ENCODE measurements around the gene ATP5F1A.

The ATP5F1A gene

DNA sequence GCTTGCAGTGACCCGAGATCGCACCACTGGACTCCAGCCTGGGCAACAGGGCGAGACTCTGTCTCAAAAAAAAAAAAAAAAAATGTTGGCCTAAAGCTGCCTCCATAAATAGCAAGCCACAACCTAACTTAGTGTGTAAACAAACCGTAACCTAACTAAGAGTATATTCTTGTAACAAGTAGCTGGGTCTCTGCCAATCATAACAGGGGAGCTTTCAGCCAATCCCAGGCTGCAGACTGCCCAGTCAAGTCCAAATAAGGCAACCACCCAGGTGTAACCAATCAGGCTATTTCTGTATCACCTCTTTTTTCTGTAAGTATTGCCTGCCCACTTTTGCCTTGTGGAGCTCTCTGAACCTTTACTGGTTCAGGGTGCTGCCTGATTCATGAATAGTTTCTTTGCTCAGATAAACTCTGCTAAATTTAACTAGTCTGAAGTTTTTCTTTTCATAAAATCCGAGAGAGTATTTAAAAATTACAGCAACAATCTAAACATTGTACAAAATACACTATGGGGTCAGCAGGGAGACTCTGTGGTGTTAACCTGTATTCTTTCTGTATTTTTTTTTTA is 30.6 kb downstream of the ATP5F1A start:
- Histone ChIP-seq H3K27me3 (ENCODE audit: control insufficient read depth, insufficient read depth, low read length, poor library complexity, severe bottlenecking) (peaks cover 24% of the 10 kb centered on the region), H3K9me3 (ENCODE audit: control insufficient read depth, low read length) (no peaks in the 10 kb centered on the region), H3K4me1 (ENCODE audit: control insufficient read depth, insufficient read depth, low read length) (no peaks in the 10 kb centered on the region), H3K36me3 (ENCODE audit: control insufficient read depth, insufficient read depth, low read length) (no peaks in the 10 kb centered on the region), H3K27ac (ENCODE audit: insufficient read depth, low read depth, low read length, poor library complexity, severe bottlenecking) (no peak overlapping the region), H3K4me3 (ENCODE audit: insufficient read depth, low read depth, low read length) (no peak overlapping the region)
- WGBS, 2 experiments, result 96 to 100% methylated on average over 4 to 5 of the region's 5 CpGs

DNA sequence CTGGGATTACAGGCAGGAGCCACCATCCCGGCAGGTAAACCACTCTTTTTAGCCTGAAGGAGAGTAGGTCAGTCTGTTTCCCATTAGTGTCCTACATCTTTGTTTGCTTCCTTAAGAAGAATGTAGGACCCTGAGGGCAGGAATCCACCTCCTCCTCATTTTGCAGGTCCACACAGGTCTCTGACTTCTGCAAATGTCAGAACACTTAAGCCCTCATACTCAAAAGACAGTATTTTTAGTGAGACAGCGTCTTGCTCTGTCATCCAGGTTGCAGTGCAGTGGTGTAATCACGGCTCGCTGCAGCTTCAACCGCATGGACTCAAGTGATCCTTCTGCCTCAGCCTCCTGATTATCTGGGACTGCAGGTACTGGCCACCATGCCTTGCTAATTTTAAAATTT is 35.3 kb downstream of the ATP5F1A start:
- H3K9me3 ChIP-seq (ENCODE audit: control insufficient read depth, low read length), result no peaks in the 10 kb centered on the region
- no peak overlapping the region for H3K27ac ChIP-seq (ENCODE audit: insufficient read depth, low read depth, low read length, poor library complexity, severe bottlenecking)
- no peaks in the 10 kb centered on the region for H3K27me3 ChIP-seq (ENCODE audit: control insufficient read depth, insufficient read depth, low read length, poor library complexity, severe bottlenecking)
- H3K4me3 ChIP-seq (ENCODE audit: insufficient read depth, low read depth, low read length), result no peak overlapping the region
- WGBS, 2 experiments, result 92 to 93% methylated on average over 5 of the region's 5 CpGs
- H3K4me1 ChIP-seq (ENCODE audit: control insufficient read depth, insufficient read depth, low read length), result no peaks in the 10 kb centered on the region
- H3K36me3 ChIP-seq (ENCODE audit: control insufficient read depth, insufficient read depth, low read length), result no peaks in the 10 kb centered on the region

GRCh38 chr18:46061796-46062195 is 36.3 kb downstream of the ATP5F1A start:
- Histone ChIP-seq H3K4me3 (ENCODE audit: insufficient read depth, low read depth, low read length) (no peak overlapping the region), H3K27ac (ENCODE audit: insufficient read depth, low read depth, low read length, poor library complexity, severe bottlenecking) (no peak overlapping the region), H3K4me1 (ENCODE audit: control insufficient read depth, insufficient read depth, low read length) (no peaks in the 10 kb centered on the region), H3K27me3 (ENCODE audit: control insufficient read depth, insufficient read depth, low read length, poor library complexity, severe bottlenecking) (no peaks in the 10 kb centered on the region), H3K36me3 (ENCODE audit: control insufficient read depth, insufficient read depth, low read length) (no peaks in the 10 kb centered on the region), H3K9me3 (ENCODE audit: control insufficient read depth, low read length) (no peaks in the 10 kb centered on the region)
- WGBS, 2 experiments, result 91 to 96% methylated on average over 1 of the region's 1 CpG

DNA sequence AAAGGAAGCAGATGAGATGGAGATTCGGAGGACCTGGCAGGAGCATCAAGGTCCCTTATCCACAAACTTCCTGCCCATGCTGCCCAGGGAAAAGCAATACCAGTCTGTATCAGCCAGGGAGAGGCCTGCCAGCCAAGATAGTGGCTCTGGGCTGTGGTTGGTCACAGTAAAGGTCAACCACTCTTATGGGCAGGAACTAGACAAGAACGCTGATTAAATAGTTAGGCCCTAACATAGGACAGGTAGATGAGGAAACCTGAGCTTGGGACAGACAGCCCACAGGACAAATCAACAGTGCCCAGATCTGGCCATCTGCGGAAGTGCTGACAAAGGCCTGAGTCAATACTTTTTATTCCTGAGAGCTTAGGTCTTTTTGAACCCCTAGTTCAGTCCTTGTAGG is 36.7 kb downstream of the ATP5F1A start:
- no peak overlapping the region for H3K4me3 ChIP-seq (ENCODE audit: insufficient read depth, low read depth, low read length)
- no peaks in the 10 kb centered on the region for H3K9me3 ChIP-seq (ENCODE audit: control insufficient read depth, low read length)
- no peaks in the 10 kb centered on the region for H3K36me3 ChIP-seq (ENCODE audit: control insufficient read depth, insufficient read depth, low read length)
- no peaks in the 10 kb centered on the region for H3K27me3 ChIP-seq (ENCODE audit: control insufficient read depth, insufficient read depth, low read length, poor library complexity, severe bottlenecking)
- WGBS, 2 experiments, result 92 to 95% methylated on average over 3 of the region's 3 CpGs
- H3K4me1 ChIP-seq (ENCODE audit: control insufficient read depth, insufficient read depth, low read length), result no peaks in the 10 kb centered on the region
- H3K27ac ChIP-seq (ENCODE audit: insufficient read depth, low read depth, low read length, poor library complexity, severe bottlenecking), result no peak overlapping the region

DNA sequence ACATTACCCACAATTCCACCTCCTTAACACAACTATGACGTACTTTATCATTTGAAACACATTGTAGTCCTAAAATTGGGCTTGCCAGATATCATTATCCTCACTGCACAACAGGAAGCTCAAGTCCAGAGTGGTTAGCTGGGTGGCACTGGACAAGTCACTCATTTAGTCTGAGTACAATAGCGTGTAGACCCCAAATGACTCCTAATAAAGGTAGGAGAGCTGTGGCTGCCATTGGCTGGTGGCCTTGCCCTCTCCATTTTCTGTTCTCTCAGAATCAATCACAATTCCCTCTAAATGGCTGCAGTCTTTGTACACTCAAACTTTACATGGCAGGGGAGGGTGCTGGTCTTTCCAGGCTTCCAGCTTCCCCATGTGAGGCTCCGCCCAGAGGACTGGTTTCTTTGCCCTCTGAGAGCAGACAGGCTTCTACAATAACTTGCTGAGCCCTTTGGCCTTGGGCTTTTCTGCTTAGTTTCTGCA is 37.7 kb downstream of the ATP5F1A start:
- Histone ChIP-seq H3K4me1 (ENCODE audit: control insufficient read depth, insufficient read depth, low read length) (no peaks in the 10 kb centered on the region), H3K9me3 (ENCODE audit: control insufficient read depth, low read length) (no peaks in the 10 kb centered on the region), H3K27ac (ENCODE audit: insufficient read depth, low read depth, low read length, poor library complexity, severe bottlenecking) (no peak overlapping the region), H3K36me3 (ENCODE audit: control insufficient read depth, insufficient read depth, low read length) (no peaks in the 10 kb centered on the region), H3K4me3 (ENCODE audit: insufficient read depth, low read depth, low read length) (no peak overlapping the region), H3K27me3 (ENCODE audit: control insufficient read depth, insufficient read depth, low read length, poor library complexity, severe bottlenecking) (no peaks in the 10 kb centered on the region)
- WGBS, 2 experiments, result 92 to 94% methylated on average over 3 of the region's 3 CpGs

DNA sequence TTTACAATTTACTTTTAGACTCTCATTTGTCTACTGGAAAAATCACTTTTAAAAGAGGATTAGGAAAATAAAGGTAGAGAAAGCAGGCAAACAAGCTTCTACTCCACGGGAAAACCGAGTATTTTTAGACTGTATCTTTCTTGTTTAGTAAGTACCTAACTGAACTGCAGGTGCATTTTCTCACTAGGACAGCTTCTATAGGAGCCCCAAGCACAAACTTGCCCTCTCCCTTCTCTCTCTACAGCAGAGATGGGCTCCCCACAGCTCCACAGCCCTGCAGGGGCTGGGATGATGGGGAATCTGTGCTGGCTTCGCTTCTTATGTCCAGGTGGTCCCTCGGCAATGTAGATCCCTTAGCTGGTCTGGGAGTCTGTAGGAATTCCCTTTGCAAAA is 42.3 kb downstream of the ATP5F1A start:
- Histone ChIP-seq H3K4me3 (ENCODE audit: insufficient read depth, low read depth, low read length) (no peak overlapping the region), H3K4me1 (ENCODE audit: control insufficient read depth, insufficient read depth, low read length) (no peaks in the 10 kb centered on the region), H3K27me3 (ENCODE audit: control insufficient read depth, insufficient read depth, low read length, poor library complexity, severe bottlenecking) (no peaks in the 10 kb centered on the region), H3K27ac (ENCODE audit: insufficient read depth, low read depth, low read length, poor library complexity, severe bottlenecking) (no peak overlapping the region), H3K9me3 (ENCODE audit: control insufficient read depth, low read length) (no peaks in the 10 kb centered on the region), H3K36me3 (ENCODE audit: control insufficient read depth, insufficient read depth, low read length) (no peaks in the 10 kb centered on the region)
- WGBS, 2 experiments, result 88 to 91% methylated on average over 4 of the region's 4 CpGs

DNA sequence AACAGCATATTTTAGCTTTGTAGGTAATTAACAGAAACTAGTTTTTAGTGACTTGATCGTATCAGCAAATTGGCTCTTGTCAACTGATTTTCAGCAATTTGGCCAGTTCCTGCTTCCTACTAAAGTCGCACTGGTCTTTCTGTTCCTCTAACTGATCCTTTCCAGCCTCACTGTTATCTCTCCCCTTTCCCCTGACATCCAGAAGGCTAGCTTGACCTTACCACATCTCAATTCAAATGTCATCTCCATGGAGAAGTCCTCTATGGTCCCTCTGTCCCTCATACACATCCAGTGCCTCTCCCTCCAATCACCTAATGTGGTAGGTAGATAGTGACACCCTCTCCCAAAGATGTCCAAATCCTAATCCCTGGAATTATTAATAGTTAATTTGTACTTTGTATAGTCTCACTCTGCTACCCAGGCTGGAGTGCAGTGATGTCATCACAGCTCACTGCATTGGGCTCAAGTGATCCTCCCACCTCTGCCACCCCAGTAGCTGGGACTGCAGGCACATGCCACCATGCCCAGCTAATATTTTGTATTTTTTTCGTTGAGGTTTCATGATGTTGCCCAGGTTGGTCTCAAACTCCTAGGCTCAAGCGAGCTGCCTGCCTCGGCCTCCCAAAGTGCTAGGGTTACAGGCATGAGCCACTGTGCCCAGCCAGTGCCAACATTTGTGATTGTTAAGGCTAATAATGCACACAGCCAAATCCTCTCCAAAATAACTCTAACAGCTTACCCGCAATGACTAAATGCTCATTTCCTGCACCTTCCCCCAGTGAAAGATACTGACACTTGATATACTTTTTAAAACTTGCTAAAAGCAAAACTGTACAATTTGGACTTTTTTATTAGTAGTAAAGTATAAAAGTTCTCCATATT is 42.9 kb downstream of the ATP5F1A start:
- WGBS, 2 experiments, result 87 to 92% methylated on average over 6 of the region's 6 CpGs
- H3K4me1 ChIP-seq (ENCODE audit: control insufficient read depth, insufficient read depth, low read length), result no peaks in the 10 kb centered on the region
- H3K27me3 ChIP-seq (ENCODE audit: control insufficient read depth, insufficient read depth, low read length, poor library complexity, severe bottlenecking), result no peaks in the 10 kb centered on the region
- no peak overlapping the region for H3K27ac ChIP-seq (ENCODE audit: insufficient read depth, low read depth, low read length, poor library complexity, severe bottlenecking)
- no peak overlapping the region for H3K4me3 ChIP-seq (ENCODE audit: insufficient read depth, low read depth, low read length)
- H3K9me3 ChIP-seq (ENCODE audit: control insufficient read depth, low read length), result no peaks in the 10 kb centered on the region
- no peaks in the 10 kb centered on the region for H3K36me3 ChIP-seq (ENCODE audit: control insufficient read depth, insufficient read depth, low read length)

GRCh38 chr18:46053368-46054095 is 44.6 kb downstream of the ATP5F1A start:
- Histone ChIP-seq H3K36me3 (ENCODE audit: control insufficient read depth, insufficient read depth, low read length) (no peaks in the 10 kb centered on the region), H3K4me1 (ENCODE audit: control insufficient read depth, insufficient read depth, low read length) (no peaks in the 10 kb centered on the region), H3K9me3 (ENCODE audit: control insufficient read depth, low read length) (no peaks in the 10 kb centered on the region), H3K27ac (ENCODE audit: insufficient read depth, low read depth, low read length, poor library complexity, severe bottlenecking) (no peak overlapping the region), H3K27me3 (ENCODE audit: control insufficient read depth, insufficient read depth, low read length, poor library complexity, severe bottlenecking) (no peaks in the 10 kb centered on the region), H3K4me3 (ENCODE audit: insufficient read depth, low read depth, low read length) (no peak overlapping the region)
- 90 to 97% methylated on average over 6 of the region's 6 CpGs for WGBS, 2 experiments

DNA sequence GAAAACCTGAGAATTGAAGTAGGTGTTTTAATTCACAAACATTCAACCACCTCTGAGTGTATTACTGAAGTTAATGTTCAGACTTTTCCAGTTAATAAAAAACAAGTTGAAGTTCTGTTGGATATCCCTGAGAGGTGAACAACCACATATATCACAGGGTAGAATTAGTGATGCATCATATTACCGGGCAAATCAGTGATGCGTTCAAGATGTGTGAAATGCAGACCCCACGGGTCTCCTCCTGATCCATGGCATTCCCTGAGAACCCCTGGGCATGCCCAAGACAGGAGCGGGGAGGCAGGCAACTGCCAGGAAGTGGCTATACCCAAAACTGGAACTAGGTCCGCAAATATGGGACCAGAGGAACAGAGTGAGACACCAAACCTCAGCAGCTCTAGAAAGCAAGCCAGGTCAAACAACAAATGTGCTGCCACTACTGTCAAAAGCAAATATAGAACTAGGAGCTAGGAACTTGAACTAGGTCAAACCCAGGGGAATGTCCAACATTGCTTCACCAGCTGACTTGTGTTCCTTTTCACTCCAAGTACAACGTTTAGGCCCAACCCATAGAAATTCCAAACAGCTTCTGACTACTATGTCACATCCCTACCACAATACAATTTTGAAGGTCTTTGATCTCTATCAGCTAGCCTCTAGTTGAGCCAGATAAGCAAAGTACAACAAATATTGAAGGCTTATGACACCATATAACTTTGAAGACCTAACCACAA is 46.2 kb downstream of the ATP5F1A start:
- WGBS, 2 experiments, result 90 to 93% methylated on average over 6 of the region's 6 CpGs
- H3K27ac ChIP-seq (ENCODE audit: insufficient read depth, low read depth, low read length, poor library complexity, severe bottlenecking), result no peak overlapping the region

More for the DNA sequence above, 46.2 kb downstream of the ATP5F1A start:
- no peaks in the 10 kb centered on the region for H3K27me3 ChIP-seq (ENCODE audit: control insufficient read depth, insufficient read depth, low read length, poor library complexity, severe bottlenecking)
- H3K4me3 ChIP-seq (ENCODE audit: insufficient read depth, low read depth, low read length), result no peak overlapping the region
- no peaks in the 10 kb centered on the region for H3K9me3 ChIP-seq (ENCODE audit: control insufficient read depth, low read length)
- H3K4me1 ChIP-seq (ENCODE audit: control insufficient read depth, insufficient read depth, low read length), result no peaks in the 10 kb centered on the region
- H3K36me3 ChIP-seq (ENCODE audit: control insufficient read depth, insufficient read depth, low read length), result no peaks in the 10 kb centered on the region

Measured in ectodermal cell (in vitro differentiated cells).